Stimulated activated CD4-positive, alpha-beta T cell treated with anti-CD3 and anti-CD28 coated beads, TNF-alpha, amount 100 ng/mL, for 24 hours (primary cell): ENCODE data around the gene DNM3.
"Not testable (repeated sequence)": the region's sequence is repeated elsewhere in the genome, so short reads cannot be mapped to it uniquely, and the experiment has no call there.

Experiments used
- DNase-seq, 3 experiments: peaks; one replicate each; pipeline ENCODE4 v3.0.0-alpha.2; 2020; ENCODE audit warnings: low read depth in 3 of 3

Gene DNM3

DNA sequence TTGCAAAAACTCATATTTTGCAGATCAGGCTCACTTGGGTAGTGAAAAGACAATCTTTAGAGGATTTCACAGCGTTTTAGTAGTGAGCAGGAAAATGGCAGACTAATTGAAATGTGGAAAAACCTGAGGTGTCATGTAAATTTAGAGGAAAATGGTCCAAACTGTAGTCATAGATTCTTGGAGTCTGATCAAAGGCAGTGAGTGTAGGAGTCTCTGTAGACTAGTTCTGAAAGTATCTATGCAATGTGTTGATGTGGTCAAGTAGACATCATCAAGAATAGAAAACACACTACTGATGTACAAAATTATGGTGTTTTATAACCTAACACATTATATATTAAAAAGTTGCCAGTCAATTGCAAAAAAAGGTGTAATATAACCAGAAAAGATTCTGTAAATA, 436.0 kb downstream of the DNM3 start:
- DNase-seq: no peak

DNA sequence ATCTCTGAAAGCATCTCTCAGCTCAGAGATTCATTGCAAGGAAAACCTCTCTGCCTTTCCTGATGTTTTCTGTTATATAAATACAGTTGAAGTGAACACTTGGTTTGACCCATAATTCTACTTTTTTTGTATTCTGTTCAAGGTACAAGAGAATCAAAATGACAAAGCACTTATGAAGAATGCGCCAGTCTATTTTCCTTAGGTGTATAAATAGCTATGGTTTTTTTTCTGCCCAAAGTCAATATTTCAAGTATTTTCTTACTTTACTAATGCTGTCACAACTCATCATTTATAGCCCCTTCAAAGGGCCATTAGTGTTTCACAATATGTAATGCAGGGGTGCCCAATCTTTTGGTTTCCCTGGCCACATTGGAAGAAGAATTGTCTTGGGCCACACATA, 436.7 kb downstream of the DNM3 start:
- no peak for DNase-seq

- no peak for DNase-seq
Observed at GRCh38 chr1:172278478-172278877, 437.2 kb downstream of the DNM3 start.

DNA sequence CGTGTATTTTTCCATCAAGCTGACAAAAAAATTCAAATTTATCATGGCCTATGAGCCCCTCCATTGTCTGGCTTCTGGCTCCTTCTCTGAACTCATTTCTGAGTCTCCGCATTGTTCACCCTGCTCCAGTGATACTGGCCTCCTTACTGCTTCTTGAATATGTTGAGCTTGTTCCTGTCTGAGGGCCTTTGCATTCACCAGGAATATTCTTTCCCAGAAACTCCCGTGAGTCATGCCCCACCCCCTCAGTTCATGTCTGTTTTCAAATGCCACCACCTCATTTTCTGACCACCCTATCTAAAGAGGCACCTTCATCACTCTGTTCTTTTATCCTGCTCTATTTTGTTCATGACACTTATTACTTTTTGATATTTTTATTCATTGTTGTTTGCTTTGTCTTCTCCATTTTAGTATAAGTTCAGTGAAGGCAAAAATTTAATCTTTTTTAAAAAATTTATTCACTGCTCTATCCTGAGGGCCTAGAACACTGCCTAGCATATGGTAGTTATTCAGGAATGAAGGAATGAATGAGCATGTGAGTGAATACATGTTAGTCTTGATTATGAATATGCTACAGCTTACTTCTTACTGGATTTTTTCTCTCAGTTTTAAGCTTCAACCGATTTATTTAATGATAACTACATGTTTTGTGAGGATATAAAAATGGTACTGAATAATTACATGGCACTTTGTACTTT, 438.8 kb downstream of the DNM3 start:
- no peak for DNase-seq

GRCh38 chr1:172283766-172284165, 442.5 kb downstream of the DNM3 start:
- no peak for DNase-seq

DNA sequence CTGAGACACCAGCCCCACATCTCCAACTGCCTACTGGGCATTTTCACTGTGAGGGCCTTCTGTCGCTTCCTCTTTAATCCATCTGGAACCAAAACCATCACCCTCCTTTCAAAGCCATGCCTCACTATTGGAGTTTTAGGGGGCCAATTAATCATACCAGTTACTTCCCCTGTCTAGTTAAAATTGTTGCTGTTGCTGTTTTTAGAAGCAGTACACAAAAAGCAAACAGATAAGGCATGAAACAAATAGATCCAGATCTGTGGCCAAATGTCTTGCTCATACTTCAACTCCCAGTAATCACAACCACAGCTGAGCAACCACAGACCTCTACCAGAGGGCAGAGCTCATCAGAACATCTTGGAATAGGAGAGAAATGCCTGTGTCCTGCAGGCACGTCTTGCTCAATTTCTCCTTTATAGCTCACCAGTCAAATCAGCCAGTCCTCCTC, 445.4 kb downstream of the DNM3 start:
- no peak for DNase-seq

GRCh38 chr1:172287208-172287607, 445.9 kb downstream of the DNM3 start:
- no peak for DNase-seq

GRCh38 chr1:172288581-172288980, 447.3 kb downstream of the DNM3 start:
- no peak for DNase-seq

DNA sequence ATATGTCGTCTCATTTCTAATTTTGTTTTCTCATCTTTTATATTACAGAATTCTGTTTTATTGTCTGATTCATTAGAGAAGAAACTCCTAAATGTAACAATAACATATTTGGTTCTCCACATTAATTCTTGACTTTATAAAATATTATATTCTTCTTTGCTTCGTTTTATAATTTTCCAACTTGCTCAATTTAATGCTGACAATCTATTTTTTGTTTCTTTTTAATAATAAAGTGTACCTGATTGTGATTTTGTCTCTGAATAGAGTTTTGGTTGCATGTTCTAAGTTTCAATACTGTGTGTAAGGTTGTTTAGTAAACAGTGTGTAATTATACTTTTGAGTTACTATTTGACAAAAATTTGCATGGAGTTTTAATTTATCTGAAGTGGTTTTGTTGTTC, 448.1 kb downstream of the DNM3 start:
- no peak for DNase-seq

DNA sequence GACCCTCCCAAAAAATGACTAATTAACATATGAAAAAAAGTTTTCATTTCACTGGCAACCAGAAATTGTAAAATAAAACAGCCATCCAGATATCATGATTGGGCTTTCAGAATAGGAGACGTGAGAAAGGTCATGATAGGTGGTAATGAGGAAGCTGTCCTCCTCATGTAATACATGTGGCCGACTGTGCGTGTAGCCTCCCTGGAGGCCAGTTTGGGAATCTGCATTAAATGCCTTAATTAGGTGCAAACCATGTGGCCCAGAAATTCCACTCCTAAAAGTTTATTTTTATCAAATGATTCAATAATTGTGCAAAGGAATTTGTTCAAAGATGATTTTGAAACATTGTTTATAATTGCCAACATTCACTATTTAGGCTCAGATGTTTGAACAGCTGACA, 451.5 kb downstream of the DNM3 start:
- DNase-seq: no peak

GRCh38 chr1:172293429-172293828, 452.1 kb downstream of the DNM3 start:
- DNase-seq: no peak

DNA sequence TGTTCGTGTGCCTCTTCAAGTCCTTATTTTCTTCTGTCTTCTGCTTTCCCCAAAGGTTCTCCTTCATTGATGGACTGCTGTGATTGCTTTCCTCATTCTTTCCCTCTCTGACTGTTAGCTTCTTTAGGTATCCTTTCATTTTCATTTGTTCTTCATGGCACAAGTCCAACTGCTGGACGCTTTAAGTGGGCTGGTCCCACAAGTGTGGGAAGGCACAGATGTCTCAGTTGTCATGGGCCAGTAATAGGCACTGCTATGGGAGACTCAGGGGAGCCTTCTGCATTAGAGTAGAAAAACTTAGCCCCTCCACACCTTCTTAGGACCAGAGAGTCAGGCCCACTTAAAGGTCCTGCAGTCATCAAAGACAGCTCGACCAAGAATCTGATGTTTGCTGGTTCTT, 456.8 kb downstream of the DNM3 start:
- DNase-seq: no peak

DNA sequence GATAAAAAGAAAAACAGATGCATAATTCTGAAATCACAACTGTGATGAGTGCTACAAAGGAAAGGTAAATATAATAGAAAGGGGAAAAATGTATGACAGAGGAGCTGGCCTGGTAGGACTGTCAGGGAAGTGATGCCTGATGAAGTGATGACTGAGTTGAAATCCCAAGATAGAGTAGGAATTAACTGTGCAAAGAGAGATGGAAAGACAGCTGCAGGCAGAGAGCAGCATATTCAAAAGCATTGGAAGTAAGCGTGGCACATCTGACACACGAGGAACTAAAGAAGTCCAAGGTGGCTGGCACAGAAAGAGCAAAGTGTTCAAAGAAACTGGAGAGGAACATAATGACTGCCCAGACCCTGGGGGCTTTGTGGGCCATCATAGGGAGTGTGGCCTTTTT, 457.6 kb downstream of the DNM3 start:
- DNase-seq: no peak

GRCh38 chr1:172299515-172299914, 458.2 kb downstream of the DNM3 start:
- DNase-seq: no peak

DNA sequence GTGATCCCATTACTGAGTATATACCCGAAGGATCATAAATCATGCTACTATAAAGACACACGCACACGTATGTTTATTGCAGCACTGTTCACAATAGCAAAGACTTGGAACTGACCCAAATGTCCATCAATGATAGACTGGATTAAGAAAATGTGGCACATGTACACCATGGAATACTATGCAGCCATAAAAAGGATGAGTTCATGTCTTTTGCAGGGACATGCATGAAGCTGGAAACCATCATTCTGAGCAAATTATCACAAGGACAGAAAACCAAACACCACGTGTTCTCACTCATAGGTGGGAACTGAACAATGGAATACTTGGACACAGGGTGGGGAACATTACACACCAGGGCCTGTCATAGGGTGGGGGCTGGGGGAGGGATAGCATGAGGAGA, 466.2 kb downstream of the DNM3 start:
- not testable (repeated sequence) for DNase-seq

- DNase-seq: no peak
Observed at GRCh38 chr1:172308142-172308541, 466.8 kb downstream of the DNM3 start.

GRCh38 chr1:172308577-172308976, 467.3 kb downstream of the DNM3 start:
- no peak for DNase-seq

DNA sequence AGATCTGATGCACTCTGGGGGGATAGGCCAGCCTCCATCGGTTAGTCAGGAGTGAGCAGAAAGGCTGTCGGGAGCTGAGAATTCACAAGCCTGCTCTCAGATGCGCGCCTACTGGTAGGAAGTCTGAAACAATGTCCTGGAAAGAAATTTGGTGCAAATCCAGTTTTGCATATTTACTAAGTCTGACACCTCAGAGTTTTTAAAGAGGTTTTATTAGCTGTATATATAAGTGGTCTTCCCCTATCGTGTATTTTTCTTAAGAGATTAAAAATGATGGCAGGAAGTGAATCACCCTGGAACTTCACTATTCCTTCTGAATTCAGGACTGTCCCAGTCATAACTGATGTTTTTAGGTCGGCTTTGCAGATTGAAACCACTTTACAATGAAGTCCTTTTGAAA, 479.4 kb downstream of the DNM3 start:
- no peak for DNase-seq

DNA sequence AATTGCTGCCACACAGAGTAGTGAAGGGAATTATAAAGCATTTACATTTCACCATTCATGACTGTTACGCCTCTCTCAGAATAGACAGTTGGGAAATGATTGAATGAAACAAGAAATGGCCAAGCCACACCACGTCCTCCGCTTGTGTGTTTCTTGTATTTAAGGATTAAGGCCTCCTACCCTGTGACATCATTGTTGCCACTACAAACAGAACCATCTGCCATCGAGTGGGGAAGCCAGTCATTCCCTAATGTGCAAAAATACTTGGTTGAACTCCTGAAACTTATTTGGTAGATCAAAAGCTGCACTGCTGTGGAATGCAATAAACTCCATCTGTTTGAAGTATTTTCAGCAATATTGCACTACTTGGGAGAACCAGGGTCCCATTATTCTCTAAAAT, 480.2 kb downstream of the DNM3 start:
- DNase-seq: no peak

GRCh38 chr1:172322219-172323061, 481.1 kb downstream of the DNM3 start:
- no peak for DNase-seq

DNA sequence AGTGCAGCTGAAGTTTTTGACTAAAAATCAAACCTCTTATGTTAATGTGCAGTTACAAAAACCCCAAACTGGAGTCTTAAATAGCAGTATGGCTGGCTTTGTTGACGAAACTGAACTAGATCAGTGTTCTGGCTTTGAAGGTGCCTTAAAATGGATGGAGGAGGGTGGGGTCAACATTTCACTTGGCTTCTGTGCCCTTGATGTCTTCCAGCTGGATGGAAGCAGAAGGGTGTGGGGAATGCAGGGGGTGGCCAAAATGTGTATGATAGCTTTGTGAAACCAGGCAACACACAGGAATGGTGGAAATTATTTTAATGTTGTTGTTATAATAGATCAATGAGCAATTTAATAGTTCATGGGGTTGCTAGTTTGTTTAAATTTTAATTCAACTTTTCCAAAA, 482.4 kb downstream of the DNM3 start:
- no peak for DNase-seq

- no peak for DNase-seq
Observed at GRCh38 chr1:172324086-172324485, 482.8 kb downstream of the DNM3 start.

- no peak for DNase-seq
Observed at GRCh38 chr1:172324761-172325160, 483.5 kb downstream of the DNM3 start.
